ENCODE data around the gene MLLT3.

The MLLT3 gene

GRCh38 chr9:20303066-20303465, 319.2 kb downstream of the MLLT3 start:
- no peak for DNase-seq (ENCODE audit: low read depth in 2 of 2)

GRCh38 chr9:20302197-20302596, 320.1 kb downstream of the MLLT3 start:
- DNase-seq (ENCODE audit: low read depth in 2 of 2) = no peak

- no peak for DNase-seq (ENCODE audit: low read depth in 2 of 2)
Observed at GRCh38 chr9:20300430-20301115, 321.7 kb downstream of the MLLT3 start.

GRCh38 chr9:20297646-20298084, 324.6 kb downstream of the MLLT3 start:
- no peak for DNase-seq (ENCODE audit: low read depth in 2 of 2)

- no peak for DNase-seq (ENCODE audit: low read depth in 2 of 2)
Observed at GRCh38 chr9:20295555-20295954, 326.7 kb downstream of the MLLT3 start.

GRCh38 chr9:20294046-20294750, 328.1 kb downstream of the MLLT3 start:
- DNase-seq (ENCODE audit: low read depth in 2 of 2) = no peak

GRCh38 chr9:20292002-20292401, 330.3 kb downstream of the MLLT3 start:
- DNase-seq (ENCODE audit: low read depth in 2 of 2) = no peak

Measured in stimulated activated CD8-positive, alpha-beta memory T cell treated with anti-CD3 and anti-CD28 coated beads, Interleukin-2, amount 100 ng/mL, for 1 hour (primary cell).